22Rv1 (cell line): ENCODE results near the gene DAO.

ENCODE experiments used
- ZFX ChIP-seq: fragments of 450-650 bp; IDR thresholded peaks from 2 replicates; pipeline ENCODE4 v1.6.1; 2017; ENCODE audit warnings: antibody characterized with exemption, borderline replicate concordance
- TF ChIP-seq, protein P1 (sequence below): fragments of 450-650 bp; IDR thresholded peaks from 2 replicates; pipeline ENCODE4 v1.5.1; 2017; ENCODE audit warnings: mild to moderate bottlenecking

DNA sequence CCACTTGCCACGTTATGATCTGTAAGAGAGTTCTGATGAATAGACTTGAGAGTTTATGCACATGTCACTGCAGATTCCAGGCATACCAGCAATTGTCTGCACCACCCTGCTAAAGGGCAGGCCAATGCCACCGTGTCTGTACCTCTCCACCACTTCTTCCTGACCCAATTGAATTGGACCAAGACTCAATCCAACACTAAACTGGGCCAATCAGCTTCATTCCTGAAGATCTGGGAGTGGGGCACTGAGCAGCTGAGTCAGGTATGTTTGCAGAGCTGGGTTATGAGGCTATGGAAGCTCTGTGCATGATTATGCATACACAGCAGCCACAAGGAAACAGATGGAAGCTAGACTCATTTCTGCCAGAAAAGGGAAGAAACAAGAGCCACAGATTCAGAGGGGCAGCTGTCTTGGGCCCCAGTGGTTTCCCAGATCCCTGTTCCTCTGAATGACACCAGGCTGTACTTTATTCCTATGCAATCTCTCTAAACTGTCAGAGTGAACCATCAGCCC is 28.0 kb downstream of the DAO start:
- TF ChIP-seq, protein P1, sequence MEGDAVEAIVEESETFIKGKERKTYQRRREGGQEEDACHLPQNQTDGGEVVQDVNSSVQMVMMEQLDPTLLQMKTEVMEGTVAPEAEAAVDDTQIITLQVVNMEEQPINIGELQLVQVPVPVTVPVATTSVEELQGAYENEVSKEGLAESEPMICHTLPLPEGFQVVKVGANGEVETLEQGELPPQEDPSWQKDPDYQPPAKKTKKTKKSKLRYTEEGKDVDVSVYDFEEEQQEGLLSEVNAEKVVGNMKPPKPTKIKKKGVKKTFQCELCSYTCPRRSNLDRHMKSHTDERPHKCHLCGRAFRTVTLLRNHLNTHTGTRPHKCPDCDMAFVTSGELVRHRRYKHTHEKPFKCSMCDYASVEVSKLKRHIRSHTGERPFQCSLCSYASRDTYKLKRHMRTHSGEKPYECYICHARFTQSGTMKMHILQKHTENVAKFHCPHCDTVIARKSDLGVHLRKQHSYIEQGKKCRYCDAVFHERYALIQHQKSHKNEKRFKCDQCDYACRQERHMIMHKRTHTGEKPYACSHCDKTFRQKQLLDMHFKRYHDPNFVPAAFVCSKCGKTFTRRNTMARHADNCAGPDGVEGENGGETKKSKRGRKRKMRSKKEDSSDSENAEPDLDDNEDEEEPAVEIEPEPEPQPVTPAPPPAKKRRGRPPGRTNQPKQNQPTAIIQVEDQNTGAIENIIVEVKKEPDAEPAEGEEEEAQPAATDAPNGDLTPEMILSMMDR, result no peak
- TF ChIP-seq ZFX, result no peak
